Activated CD4-positive, alpha-beta T cell treated with anti-CD3 and anti-CD28 coated beads, Interleukin-2, amount 10 ng/mL, durations not matched to agents 24 days and 14 days (primary cell): ENCODE measurements around the gene SLC23A2. TPM values are rescaled to one million over a fixed set of nuclear protein-coding genes. Genes with fewer than 3 reads are reported as not detected.

ENCODE experiments used
- DNase-seq: peaks from one replicate; pipeline ENCODE4 v3.0.0; 2022
- H3K27ac Mint-ChIP-seq: one replicate; pipeline ENCODE4 v1.8.0; 2022; ENCODE audit warnings: mild to moderate bottlenecking, mixed read lengths
- H3K27me3 Mint-ChIP-seq: one replicate; pipeline ENCODE4 v1.8.0; 2022; ENCODE audit warnings: mixed read lengths
- H3K36me3 Mint-ChIP-seq: one replicate; pipeline ENCODE4 v1.8.0; 2022; ENCODE audit warnings: low read depth, mild to moderate bottlenecking, mixed read lengths
- H3K4me1 Mint-ChIP-seq: one replicate; pipeline ENCODE4 v1.8.0; 2021; ENCODE audit warnings: mixed read lengths
- H3K4me3 Mint-ChIP-seq: one replicate; pipeline ENCODE4 v1.8.0; 2022; ENCODE audit warnings: mild to moderate bottlenecking, moderate library complexity, mixed read lengths
- H3K9me3 Mint-ChIP-seq: one replicate; pipeline ENCODE4 v1.8.0; 2021; ENCODE audit warnings: mixed read lengths
- intact Hi-C: fragments of 100-400 bp; cut with micrococcal nuclease; formaldehyde crosslinking; loops from one replicate; pipeline ENCODE4 v1.15.1; 2023
- total RNA-seq: library from RNA; stranded (reverse); gene quantifications from 2 replicates; pipeline ENCODE4 v1.2.3, GENCODE V29; 2022

The SLC23A2 gene
- total RNA-seq, 1 donor from 2014 or later, result 26.9 TPM

- intact Hi-C loops, result loop anchor here (1.0 to 5.0 kb wide), 3 partner anchors 26 to 313 kb away; partner anchors contain the start of gene CDS2
- Mint-ChIP-seq H3K27me3 (no peaks in the 10 kb centered on the region), H3K4me1 (peaks cover 65% of the 10 kb centered on the region), H3K36me3 (peaks cover 38% of the 10 kb centered on the region), H3K9me3 (no peaks in the 10 kb centered on the region), H3K4me3 (peak overlapping the region; percentile 87), H3K27ac (peak overlapping the region; percentile 96)
- DNase-seq, result peak; percentile 93
Observed at GRCh38 chr20:4814696-4815252, 186.5 kb downstream of the SLC23A2 start.

- Mint-ChIP-seq H3K27me3 (no peaks in the 10 kb centered on the region), H3K9me3 (no peaks in the 10 kb centered on the region), H3K27ac (peak overlapping the region; percentile 96), H3K36me3 (peaks cover 37% of the 10 kb centered on the region), H3K4me3 (peak overlapping the region; percentile 87), H3K4me1 (peaks cover 69% of the 10 kb centered on the region)
- intact Hi-C loops, result loop anchor here (1.0 to 5.0 kb wide), 3 partner anchors 25 to 313 kb away; partner anchors contain the start of gene CDS2
- peak; percentile 93 for DNase-seq
Observed at GRCh38 chr20:4813863-4814695, 187.2 kb downstream of the SLC23A2 start.

GRCh38 chr20:4813076-4813862, 188.0 kb downstream of the SLC23A2 start:
- peak overlapping the region; percentile 87 for H3K4me3 Mint-ChIP-seq
- intact Hi-C loops, result loop anchor here (5.0 kb wide), 1 partner anchor 314 kb away; the partner anchor contains the start of gene CDS2
- H3K9me3 Mint-ChIP-seq, result no peaks in the 10 kb centered on the region
- DNase-seq, result peak; percentile 75
- peaks cover 70% of the 10 kb centered on the region for H3K4me1 Mint-ChIP-seq
- peak overlapping the region; percentile 96 for H3K27ac Mint-ChIP-seq
- H3K27me3 Mint-ChIP-seq, result no peaks in the 10 kb centered on the region
- H3K36me3 Mint-ChIP-seq, result peaks cover 31% of the 10 kb centered on the region

GRCh38 chr20:4812641-4813075, 188.7 kb downstream of the SLC23A2 start:
- intact Hi-C loops, result loop anchor here (5.0 kb wide), 1 partner anchor 315 kb away; the partner anchor contains the start of gene CDS2
- H3K4me1 Mint-ChIP-seq, result peaks cover 72% of the 10 kb centered on the region
- H3K36me3 Mint-ChIP-seq, result peaks cover 29% of the 10 kb centered on the region
- H3K9me3 Mint-ChIP-seq, result no peaks in the 10 kb centered on the region
- H3K27me3 Mint-ChIP-seq, result no peaks in the 10 kb centered on the region
- no peak for DNase-seq
- peak overlapping the region; percentile 87 for H3K4me3 Mint-ChIP-seq
- H3K27ac Mint-ChIP-seq, result peak overlapping the region; percentile 96

GRCh38 chr20:4812216-4812615, 189.1 kb downstream of the SLC23A2 start:
- H3K27me3 Mint-ChIP-seq, result no peaks in the 10 kb centered on the region
- intact Hi-C loops, result loop anchor here (5.0 kb wide), 1 partner anchor 315 kb away; the partner anchor contains the start of gene CDS2

GRCh38 chr20:4811661-4812181, 189.6 kb downstream of the SLC23A2 start:
- intact Hi-C loops, result loop anchor here (5.0 kb wide), 1 partner anchor 316 kb away; the partner anchor contains the start of gene CDS2
- Mint-ChIP-seq H3K4me1 (peaks cover 72% of the 10 kb centered on the region), H3K4me3 (peak overlapping the region; percentile 87)

More at GRCh38 chr20:4812216-4812615, 189.1 kb downstream of the SLC23A2 start:
- H3K4me1 Mint-ChIP-seq, result peaks cover 71% of the 10 kb centered on the region
- peak overlapping the region; percentile 87 for H3K4me3 Mint-ChIP-seq
- peak overlapping the region; percentile 96 for H3K27ac Mint-ChIP-seq
- DNase-seq, result peak; percentile 74
- H3K9me3 Mint-ChIP-seq, result no peaks in the 10 kb centered on the region
- peaks cover 24% of the 10 kb centered on the region for H3K36me3 Mint-ChIP-seq

GRCh38 chr20:4811257-4811656, 190.1 kb downstream of the SLC23A2 start:
- H3K4me3 Mint-ChIP-seq, result peak overlapping the region; percentile 87
- H3K4me1 Mint-ChIP-seq, result peaks cover 72% of the 10 kb centered on the region
- H3K36me3 Mint-ChIP-seq, result peaks cover 23% of the 10 kb centered on the region
- H3K27ac Mint-ChIP-seq, result peak overlapping the region; percentile 96
- no peak for DNase-seq
- intact Hi-C loops, result loop anchor here (5.0 kb wide), 1 partner anchor 316 kb away; the partner anchor contains the start of gene CDS2
- H3K27me3 Mint-ChIP-seq, result no peaks in the 10 kb centered on the region
- H3K9me3 Mint-ChIP-seq, result no peaks in the 10 kb centered on the region

More at GRCh38 chr20:4811661-4812181, 189.6 kb downstream of the SLC23A2 start:
- Mint-ChIP-seq H3K27ac (peak overlapping the region; percentile 96), H3K36me3 (peaks cover 23% of the 10 kb centered on the region), H3K27me3 (no peaks in the 10 kb centered on the region), H3K9me3 (no peaks in the 10 kb centered on the region)
- DNase-seq, result peak; percentile 88

GRCh38 chr20:4810426-4811019, 190.8 kb downstream of the SLC23A2 start:
- Mint-ChIP-seq H3K4me3 (no peak overlapping the region), H3K27me3 (no peaks in the 10 kb centered on the region), H3K36me3 (peaks cover 23% of the 10 kb centered on the region), H3K27ac (peak overlapping the region; percentile 18), H3K9me3 (no peaks in the 10 kb centered on the region), H3K4me1 (peaks cover 72% of the 10 kb centered on the region)
- DNase-seq, result no peak
- intact Hi-C loops, result loop anchor here (5.0 kb wide), 1 partner anchor 317 kb away; the partner anchor contains the start of gene CDS2

GRCh38 chr20:4809707-4810106, 191.6 kb downstream of the SLC23A2 start:
- H3K27me3 Mint-ChIP-seq, result no peaks in the 10 kb centered on the region
- peaks cover 65% of the 10 kb centered on the region for H3K4me1 Mint-ChIP-seq
- H3K9me3 Mint-ChIP-seq, result no peaks in the 10 kb centered on the region
- H3K4me3 Mint-ChIP-seq, result no peak overlapping the region
- no peak overlapping the region for H3K27ac Mint-ChIP-seq
- no peak for DNase-seq
- peaks cover 23% of the 10 kb centered on the region for H3K36me3 Mint-ChIP-seq
- intact Hi-C loops, result loop anchor here (5.0 kb wide), 1 partner anchor 318 kb away; the partner anchor contains the start of gene CDS2

- peak overlapping the region; percentile 64 for H3K27ac Mint-ChIP-seq
- peaks cover 23% of the 10 kb centered on the region for H3K36me3 Mint-ChIP-seq
Observed at GRCh38 chr20:4808872-4809271, 192.4 kb downstream of the SLC23A2 start.

GRCh38 chr20:4805663-4806449, 195.5 kb downstream of the SLC23A2 start:
- DNase-seq, result no peak
- no peaks in the 10 kb centered on the region for H3K9me3 Mint-ChIP-seq
- H3K4me1 Mint-ChIP-seq, result peaks cover 29% of the 10 kb centered on the region
- intact Hi-C loops, result no loop called here
- no peak overlapping the region for H3K4me3 Mint-ChIP-seq
- peak overlapping the region; percentile 51 for H3K27ac Mint-ChIP-seq
- no peaks in the 10 kb centered on the region for H3K27me3 Mint-ChIP-seq
- peaks cover 35% of the 10 kb centered on the region for H3K36me3 Mint-ChIP-seq

More at GRCh38 chr20:4808872-4809271, 192.4 kb downstream of the SLC23A2 start:
- Mint-ChIP-seq H3K4me1 (peaks cover 57% of the 10 kb centered on the region), H3K27me3 (no peaks in the 10 kb centered on the region), H3K9me3 (no peaks in the 10 kb centered on the region), H3K4me3 (no peak overlapping the region)
- intact Hi-C loops, result no loop called here
- no peak for DNase-seq

GRCh38 chr20:4802527-4802926, 198.8 kb downstream of the SLC23A2 start:
- H3K36me3 Mint-ChIP-seq, result peaks cover 60% of the 10 kb centered on the region
- peaks cover 5% of the 10 kb centered on the region for H3K9me3 Mint-ChIP-seq
- no peaks in the 10 kb centered on the region for H3K27me3 Mint-ChIP-seq
- no peak overlapping the region for H3K27ac Mint-ChIP-seq
- H3K4me3 Mint-ChIP-seq, result no peak overlapping the region
- intact Hi-C loops, result no loop called here
- H3K4me1 Mint-ChIP-seq, result peaks cover 13% of the 10 kb centered on the region
- no peak for DNase-seq
